AG04449 (cell line): ENCODE measurements around the gene LDLRAD2.
A peak's percentile ranks its signal among the peaks of the same experiment; 100 is the strongest.

Experiments used
- CTCF ChIA-PET: fragments of 350-600 bp; formaldehyde crosslinking; extraction: SDS; loops from one replicate; lab custom pipeline; 2021; ENCODE audit warnings: antibody characterized with exemption; lab: Yijun Ruan, JAX
- POLR2A ChIA-PET: fragments of 400-600, 350-600 bp; formaldehyde crosslinking; extraction: SDS; loops from one replicate; lab custom pipeline; 2020; ENCODE audit warnings: antibody characterized with exemption, inconsistent platforms; lab: Yijun Ruan, JAX
- DNase-seq: peaks from one replicate; pipeline ENCODE4 v3.0.0-alpha.2; 2010; ENCODE audit warnings: low read depth, low spot score
- H3K4me3 ChIP-seq: 2 replicates; pipeline ENCODE4 v1.5.1; 2011; ENCODE audit warnings: low read depth, mild to moderate bottlenecking, control low read depth, low read length
- TF ChIP-seq, protein P1 (sequence below): IDR thresholded peaks from one replicate; pipeline ENCODE4 v1.5.1; 2011; ENCODE audit warnings: mild to moderate bottlenecking, moderate library complexity, low read length, control low read depth, inconsistent platforms; ENCODE audit not compliant: insufficient read depth; ENCODE audit errors: missing control alignments

Gene LDLRAD2

GRCh38 chr1:21815724-21816321, 3.8 kb downstream of the LDLRAD2 start:
- ChIA-PET POLR2A (no interaction called here), CTCF (no interaction called here)
- no peak for DNase-seq
- no peak overlapping the region for H3K4me3 ChIP-seq
- TF ChIP-seq, protein P1, sequence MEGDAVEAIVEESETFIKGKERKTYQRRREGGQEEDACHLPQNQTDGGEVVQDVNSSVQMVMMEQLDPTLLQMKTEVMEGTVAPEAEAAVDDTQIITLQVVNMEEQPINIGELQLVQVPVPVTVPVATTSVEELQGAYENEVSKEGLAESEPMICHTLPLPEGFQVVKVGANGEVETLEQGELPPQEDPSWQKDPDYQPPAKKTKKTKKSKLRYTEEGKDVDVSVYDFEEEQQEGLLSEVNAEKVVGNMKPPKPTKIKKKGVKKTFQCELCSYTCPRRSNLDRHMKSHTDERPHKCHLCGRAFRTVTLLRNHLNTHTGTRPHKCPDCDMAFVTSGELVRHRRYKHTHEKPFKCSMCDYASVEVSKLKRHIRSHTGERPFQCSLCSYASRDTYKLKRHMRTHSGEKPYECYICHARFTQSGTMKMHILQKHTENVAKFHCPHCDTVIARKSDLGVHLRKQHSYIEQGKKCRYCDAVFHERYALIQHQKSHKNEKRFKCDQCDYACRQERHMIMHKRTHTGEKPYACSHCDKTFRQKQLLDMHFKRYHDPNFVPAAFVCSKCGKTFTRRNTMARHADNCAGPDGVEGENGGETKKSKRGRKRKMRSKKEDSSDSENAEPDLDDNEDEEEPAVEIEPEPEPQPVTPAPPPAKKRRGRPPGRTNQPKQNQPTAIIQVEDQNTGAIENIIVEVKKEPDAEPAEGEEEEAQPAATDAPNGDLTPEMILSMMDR = no peak

DNA sequence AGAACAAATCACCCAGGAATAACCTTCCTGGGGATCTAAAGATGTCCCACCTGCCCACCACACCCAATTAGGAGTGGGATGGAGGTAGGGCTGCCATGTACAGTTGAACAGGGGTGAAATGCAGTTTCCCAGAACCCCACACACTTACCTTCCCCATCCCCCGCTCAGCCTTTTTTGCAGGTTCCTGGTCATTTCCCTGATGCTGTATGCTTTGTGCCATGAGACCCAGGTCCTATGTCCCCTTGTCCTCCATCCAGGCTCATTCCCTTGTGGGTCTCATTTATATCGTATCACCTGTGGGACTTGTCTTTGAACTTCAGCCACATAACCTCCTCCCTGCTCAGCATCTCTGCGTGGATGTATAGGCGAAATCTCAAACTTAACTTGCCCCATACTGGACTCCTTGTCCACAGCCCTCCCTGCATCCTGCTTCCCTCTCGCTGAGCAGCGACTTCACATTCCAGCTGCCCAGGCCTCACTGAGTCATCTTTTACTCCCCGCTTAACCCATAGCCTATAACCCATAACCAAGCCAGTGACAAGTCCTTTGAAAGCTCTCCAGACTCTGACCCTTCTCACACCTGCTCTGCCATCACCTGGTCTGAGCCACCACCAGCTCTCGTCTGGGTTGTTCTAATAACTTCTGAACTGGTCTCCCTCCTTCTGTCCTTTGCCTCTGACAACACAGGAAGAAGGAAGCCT, 4.7 kb downstream of the LDLRAD2 start:
- ChIA-PET POLR2A (no interaction called here), CTCF (interaction anchor here (1.0 kb wide), 1 partner anchor 147 kb away, joined by 3 read pairs; no protein-coding TSS in a partner anchor)
- H3K4me3 ChIP-seq = no peak overlapping the region
- DNase-seq = peak; percentile 19
- TF ChIP-seq, protein P1 = no peak

DNA sequence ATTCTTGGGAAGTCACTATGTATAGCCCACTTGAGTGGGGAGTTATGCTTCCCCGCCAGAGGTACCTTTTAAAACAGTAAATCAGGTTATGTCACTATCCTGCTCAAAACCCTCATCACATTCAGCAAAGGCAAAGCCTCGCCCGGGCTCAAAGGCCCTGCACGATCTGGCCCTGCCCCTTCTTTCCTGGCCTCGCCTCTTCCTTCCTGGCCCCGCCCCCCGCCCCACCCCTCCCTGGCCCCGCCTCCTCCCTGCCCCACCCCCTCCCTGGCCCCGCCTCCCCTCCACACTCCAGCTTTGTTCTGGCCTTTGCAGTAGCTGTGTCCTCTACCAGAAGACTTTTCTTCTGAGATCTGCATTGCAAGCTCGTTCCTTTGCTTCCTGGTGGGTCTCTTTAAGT, 6.6 kb downstream of the LDLRAD2 start:
- TF ChIP-seq, protein P1 = no peak
- CTCF ChIA-PET = no interaction called here
- DNase-seq = no peak
- H3K4me3 ChIP-seq = no peak overlapping the region
- POLR2A ChIA-PET = no interaction called here

GRCh38 chr1:21820597-21821232, 8.7 kb downstream of the LDLRAD2 start:
- no peak for DNase-seq
- H3K4me3 ChIP-seq = no peak overlapping the region
- ChIA-PET CTCF (no interaction called here), POLR2A (no interaction called here)
- TF ChIP-seq, protein P1 = no peak

DNA sequence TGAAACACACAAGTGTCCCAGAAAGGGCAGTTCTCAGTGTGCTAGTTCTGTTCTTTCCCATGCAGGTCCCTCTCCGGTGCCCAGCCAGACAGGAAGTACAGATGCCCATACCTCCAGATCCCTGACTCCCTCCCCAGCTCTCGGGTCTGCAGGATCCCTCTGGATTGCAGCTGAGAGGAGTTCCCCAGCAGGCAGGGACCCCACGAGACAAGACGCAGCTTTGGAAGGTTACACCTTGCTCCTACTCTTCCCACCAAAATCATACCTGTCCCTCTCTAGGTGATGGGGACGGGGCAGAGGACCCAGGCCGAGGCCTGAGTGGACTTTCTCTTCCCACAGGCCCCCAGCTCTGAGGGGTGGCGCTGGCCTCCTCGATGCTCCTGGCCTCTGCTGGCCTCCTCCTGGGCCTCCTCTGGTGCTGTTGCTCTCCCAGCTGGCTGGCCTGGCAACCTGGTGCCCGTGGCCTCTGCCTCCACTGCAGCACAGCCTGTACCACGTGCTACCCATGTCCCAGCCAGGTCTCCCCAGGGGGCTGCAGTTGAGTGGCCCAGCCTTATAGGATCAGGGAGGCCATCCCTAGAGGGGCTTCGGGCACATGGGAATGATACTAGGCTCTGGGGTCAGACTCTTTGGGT, 9.4 kb downstream of the LDLRAD2 start:
- ChIA-PET CTCF (no interaction called here), POLR2A (no interaction called here)
- no peak overlapping the region for H3K4me3 ChIP-seq
- no peak for DNase-seq
- TF ChIP-seq, protein P1 = no peak

- TF ChIP-seq, protein P1 = no peak
- CTCF ChIA-PET = interaction anchor here (0.6 kb wide), 1 partner anchor 28 kb away, joined by 3 read pairs; no protein-coding TSS in a partner anchor
- POLR2A ChIA-PET = interaction anchor here (0.6 kb wide), 1 partner anchor 114 kb away, joined by 3 read pairs; no protein-coding TSS in a partner anchor
- DNase-seq = no peak
- H3K4me3 ChIP-seq = no peak overlapping the region
Observed at GRCh38 chr1:21822349-21822748, 10.3 kb downstream of the LDLRAD2 start.
